Karpas-422 (cell line): ENCODE results near the gene SPIN1. TPM values are rescaled to one million over a fixed set of nuclear protein-coding genes. Genes with fewer than 3 reads are reported as not detected.

Experiments used
- DNase-seq: peaks from one replicate; pipeline ENCODE4 v3.0.0-alpha.2; 2015
- H2AFZ ChIP-seq: fragments of 200-600 bp; sonication (generic); 2 replicates; pipeline ENCODE4 v1.6.1; 2014; ENCODE audit warnings: antibody characterized with exemption, low read length, mixed read lengths
- H3K27ac ChIP-seq: fragments of 200-600 bp; sonication (generic); 2 replicates; pipeline ENCODE4 v1.5.1; 2014; ENCODE audit warnings: mild to moderate bottlenecking, low read length, moderate library complexity
- H3K27me3 ChIP-seq: fragments of 200-600 bp; sonication (generic); 2 replicates; pipeline ENCODE4 v1.6.1; 2014; ENCODE audit warnings: low read length, mixed read lengths
- H3K36me3 ChIP-seq: fragments of 200-600 bp; sonication (generic); 2 replicates; pipeline ENCODE4 v1.6.1; 2014; ENCODE audit warnings: low read length, mixed read lengths; ENCODE audit not compliant: insufficient read depth
- H3K4me1 ChIP-seq: fragments of 200-600 bp; sonication (generic); 2 replicates; pipeline ENCODE4 v1.6.1; 2014; ENCODE audit warnings: mild to moderate bottlenecking, low read length, mixed read lengths
- H3K4me2 ChIP-seq: fragments of 200-600 bp; sonication (generic); 2 replicates; pipeline ENCODE4 v1.6.1; 2014; ENCODE audit warnings: low read length, low read depth, mild to moderate bottlenecking; ENCODE audit not compliant: poor library complexity, severe bottlenecking
- H3K4me3 ChIP-seq: fragments of 200-600 bp; sonication (generic); 2 replicates; pipeline ENCODE4 v1.5.1; 2014; ENCODE audit warnings: mild to moderate bottlenecking, antibody characterized with exemption, low read length, mixed read lengths
- H3K79me2 ChIP-seq: fragments of 200-600 bp; sonication (generic); 2 replicates; pipeline ENCODE4 v1.6.1; 2014; ENCODE audit warnings: mild to moderate bottlenecking, low read length, mixed read lengths
- H3K9ac ChIP-seq: fragments of 200-600 bp; sonication (generic); 2 replicates; pipeline ENCODE4 v1.6.0; 2014; ENCODE audit warnings: low read length
- H3K9me2 ChIP-seq: fragments of 200-600 bp; sonication (generic), shearing (Covaris generic); replicated peaks from 2 replicates; pipeline ENCODE4 v1.6.0; 2014; ENCODE audit warnings: mild to moderate bottlenecking, low read length, moderate library complexity; ENCODE audit not compliant: insufficient read depth
- H3K9me3 ChIP-seq: fragments of 300-700, 200-600 bp; sonication (generic); 2 replicates; pipeline ENCODE4 v1.6.1; 2014; ENCODE audit warnings: low read length, mixed read lengths
- H4K20me1 ChIP-seq: fragments of 200-600 bp; sonication (generic); 2 replicates; pipeline ENCODE4 v1.6.1; 2014; ENCODE audit warnings: mild to moderate bottlenecking, antibody characterized with exemption, low read length, low read depth; ENCODE audit not compliant: insufficient read depth
- total RNA-seq: library from RNA; depleted of rRNA; stranded (reverse); fragments of >200 nt; shearing (Covaris generic); gene quantifications from 2 replicates; pipeline ENCODE4 v1.2.3, GENCODE V29; 2014; ENCODE audit warnings: low replicate concordance

Gene SPIN1
- total RNA-seq, 1 experiment from 2014 or later: 43.3 TPM

GRCh38 chr9:88468226-88468625, 80.0 kb downstream of the SPIN1 start:
- H3K27me3 ChIP-seq: no peaks in the 10 kb centered on the region
- no peaks in the 10 kb centered on the region for H3K9me2 ChIP-seq
- H3K36me3 ChIP-seq: no peaks in the 10 kb centered on the region; the same call in 1 of the 2 replicates
- no peak overlapping the region for H3K9ac ChIP-seq
- H3K4me3 ChIP-seq: no peak overlapping the region
- DNase-seq: no peak
- H2AFZ ChIP-seq: no peak overlapping the region
- H3K4me2 ChIP-seq: no peak overlapping the region
- H3K79me2 ChIP-seq: peaks cover 65% of the 10 kb centered on the region
- peaks cover 5% of the 10 kb centered on the region for H3K4me1 ChIP-seq
- no peaks in the 10 kb centered on the region for H4K20me1 ChIP-seq
- no peak overlapping the region for H3K27ac ChIP-seq
- no peaks in the 10 kb centered on the region for H3K9me3 ChIP-seq

DNA sequence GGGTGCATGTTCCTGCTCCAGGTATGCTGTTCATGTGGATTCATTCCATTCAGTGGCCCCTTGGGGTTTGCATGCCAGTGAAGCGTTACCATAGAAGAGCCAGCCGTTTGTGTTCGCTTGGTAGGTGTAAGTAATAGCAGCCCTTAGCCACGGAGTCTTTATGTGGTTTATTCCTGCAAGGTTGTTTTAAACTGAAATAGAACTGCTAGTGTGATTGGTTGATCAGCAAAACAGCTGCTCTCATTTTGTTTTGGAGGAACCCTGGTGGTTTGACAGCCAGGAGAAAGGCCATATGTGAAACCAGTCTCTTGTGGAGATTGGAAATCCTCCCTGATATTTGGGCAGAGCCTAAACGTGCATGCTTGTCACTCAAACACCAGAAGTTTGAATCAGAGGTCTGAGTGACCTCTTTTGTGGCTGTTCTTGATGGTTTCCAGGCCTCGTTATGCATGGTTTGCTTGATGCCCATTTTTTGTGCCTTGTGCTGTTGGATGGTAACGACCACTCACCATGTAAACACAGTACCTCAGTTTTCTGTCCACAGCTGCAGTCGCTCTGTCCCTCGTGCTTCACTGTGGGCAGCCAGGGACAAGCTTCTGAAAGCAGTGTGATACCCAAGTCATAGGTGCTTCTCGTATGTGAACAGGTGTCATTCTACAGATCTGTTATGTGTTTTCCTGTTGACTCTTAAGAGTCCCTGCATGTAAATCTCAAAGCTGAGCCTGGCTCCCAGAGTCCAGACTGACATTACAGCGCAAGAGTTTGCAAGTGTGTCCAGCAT, 88.4 kb downstream of the SPIN1 start:
- H3K9ac ChIP-seq: no peak overlapping the region
- H3K4me1 ChIP-seq: no peaks in the 10 kb centered on the region
- no peaks in the 10 kb centered on the region for H3K79me2 ChIP-seq
- no peaks in the 10 kb centered on the region for H4K20me1 ChIP-seq
- no peak overlapping the region for H3K4me2 ChIP-seq
- no peaks in the 10 kb centered on the region for H3K27me3 ChIP-seq
- no peak overlapping the region for H3K27ac ChIP-seq
- no peaks in the 10 kb centered on the region for H3K9me2 ChIP-seq
- H3K4me3 ChIP-seq: no peak overlapping the region
- peaks cover 4% of the 10 kb centered on the region; the same call in 1 of the 2 replicates for H3K36me3 ChIP-seq
- H3K9me3 ChIP-seq: no peaks in the 10 kb centered on the region
- no peak for DNase-seq
- H2AFZ ChIP-seq: no peak overlapping the region

DNA sequence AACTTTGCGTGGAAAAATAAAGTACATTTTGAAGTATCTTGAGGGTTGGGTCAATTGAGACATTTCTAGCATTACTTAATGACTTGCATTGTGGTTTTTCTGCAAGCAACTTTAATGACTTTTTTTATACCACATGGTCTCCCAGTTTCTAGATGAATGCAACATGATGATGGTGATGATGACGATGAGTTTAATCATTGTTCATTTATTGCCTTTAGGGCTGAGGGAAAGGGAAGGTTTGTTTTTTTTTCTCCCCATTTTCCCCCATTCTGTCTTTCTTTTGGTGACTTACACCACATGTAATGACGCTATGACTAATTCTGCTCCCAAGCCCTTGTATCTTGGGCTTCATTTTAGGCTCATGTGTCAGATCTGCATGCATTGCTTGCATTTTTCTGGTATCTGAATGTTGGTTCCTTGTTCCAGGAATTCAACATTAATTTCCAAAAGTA, 89.1 kb downstream of the SPIN1 start:
- no peaks in the 10 kb centered on the region for H3K27me3 ChIP-seq
- no peak overlapping the region for H3K9ac ChIP-seq
- no peaks in the 10 kb centered on the region for H4K20me1 ChIP-seq
- no peaks in the 10 kb centered on the region for H3K79me2 ChIP-seq
- DNase-seq: no peak
- no peak overlapping the region for H3K4me2 ChIP-seq
- no peaks in the 10 kb centered on the region for H3K4me1 ChIP-seq
- no peak overlapping the region for H3K27ac ChIP-seq
- no peak overlapping the region for H2AFZ ChIP-seq
- no peak overlapping the region for H3K4me3 ChIP-seq
- H3K9me2 ChIP-seq: no peaks in the 10 kb centered on the region
- no peaks in the 10 kb centered on the region for H3K9me3 ChIP-seq
- H3K36me3 ChIP-seq: peaks cover 4% of the 10 kb centered on the region; the same call in 1 of the 2 replicates

DNA sequence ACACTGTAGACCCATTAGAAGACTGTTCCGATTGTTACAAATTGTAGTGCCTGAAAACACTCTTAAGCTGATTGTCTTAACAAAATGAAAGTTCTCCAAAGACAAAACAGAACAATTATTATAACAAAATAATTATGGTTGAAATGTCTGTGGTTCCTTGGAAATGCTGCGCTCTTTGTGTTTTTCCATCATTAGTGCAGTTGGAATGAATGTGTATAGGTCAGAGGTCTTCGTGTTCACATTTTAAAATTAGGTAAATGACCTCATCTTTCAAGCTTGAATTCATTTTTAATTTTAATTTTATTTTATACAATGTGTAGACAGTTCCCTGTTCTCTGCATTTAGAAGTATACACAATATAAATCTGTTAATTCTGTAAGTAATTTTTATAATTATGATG, 90.0 kb downstream of the SPIN1 start:
- no peak overlapping the region for H3K4me3 ChIP-seq
- H3K4me2 ChIP-seq: no peak overlapping the region
- H3K79me2 ChIP-seq: no peaks in the 10 kb centered on the region
- H3K9ac ChIP-seq: no peak overlapping the region
- DNase-seq: no peak
- H3K36me3 ChIP-seq: peaks cover 4% of the 10 kb centered on the region; the same call in 1 of the 2 replicates
- H3K4me1 ChIP-seq: no peaks in the 10 kb centered on the region
- H3K27me3 ChIP-seq: no peaks in the 10 kb centered on the region
- H3K9me2 ChIP-seq: no peaks in the 10 kb centered on the region
- no peaks in the 10 kb centered on the region for H4K20me1 ChIP-seq
- H3K9me3 ChIP-seq: no peaks in the 10 kb centered on the region
- no peak overlapping the region for H2AFZ ChIP-seq
- no peak overlapping the region for H3K27ac ChIP-seq

GRCh38 chr9:88481933-88482332, 93.7 kb downstream of the SPIN1 start:
- H3K4me2 ChIP-seq: no peak overlapping the region

GRCh38 chr9:88488166-88488565, 99.9 kb downstream of the SPIN1 start:
- no peak for DNase-seq
- Histone ChIP-seq H3K9ac (no peak overlapping the region), H3K4me1 (no peaks in the 10 kb centered on the region), H3K27me3 (no peaks in the 10 kb centered on the region), H3K4me3 (no peak overlapping the region), H3K4me2 (no peak overlapping the region), H3K36me3 (no peaks in the 10 kb centered on the region; the same call in 1 of the 2 replicates), H3K79me2 (no peaks in the 10 kb centered on the region), H3K9me3 (no peaks in the 10 kb centered on the region), H3K9me2 (no peaks in the 10 kb centered on the region), H4K20me1 (no peaks in the 10 kb centered on the region), H2AFZ (no peak overlapping the region), H3K27ac (no peak overlapping the region)

More at GRCh38 chr9:88481933-88482332, 93.7 kb downstream of the SPIN1 start:
- Histone ChIP-seq H3K27me3 (no peaks in the 10 kb centered on the region), H3K9ac (no peak overlapping the region), H3K4me1 (no peaks in the 10 kb centered on the region), H4K20me1 (no peaks in the 10 kb centered on the region), H3K4me3 (no peak overlapping the region), H3K9me3 (no peaks in the 10 kb centered on the region), H2AFZ (no peak overlapping the region), H3K27ac (no peak overlapping the region), H3K9me2 (no peaks in the 10 kb centered on the region), H3K79me2 (no peaks in the 10 kb centered on the region), H3K36me3 (no peaks in the 10 kb centered on the region)
- DNase-seq: no peak

- H3K79me2 ChIP-seq: no peaks in the 10 kb centered on the region
- H3K27ac ChIP-seq: no peak overlapping the region
- no peaks in the 10 kb centered on the region for H3K9me3 ChIP-seq
- H3K27me3 ChIP-seq: no peaks in the 10 kb centered on the region
- no peak overlapping the region for H2AFZ ChIP-seq
- no peaks in the 10 kb centered on the region for H3K4me1 ChIP-seq
- no peak overlapping the region for H3K4me2 ChIP-seq
- H3K9ac ChIP-seq: no peak overlapping the region
- no peaks in the 10 kb centered on the region for H4K20me1 ChIP-seq
- DNase-seq: no peak
- no peaks in the 10 kb centered on the region for H3K36me3 ChIP-seq
- no peak overlapping the region for H3K4me3 ChIP-seq
- H3K9me2 ChIP-seq: no peaks in the 10 kb centered on the region
Observed at GRCh38 chr9:88494983-88495721, 106.9 kb downstream of the SPIN1 start.

DNA sequence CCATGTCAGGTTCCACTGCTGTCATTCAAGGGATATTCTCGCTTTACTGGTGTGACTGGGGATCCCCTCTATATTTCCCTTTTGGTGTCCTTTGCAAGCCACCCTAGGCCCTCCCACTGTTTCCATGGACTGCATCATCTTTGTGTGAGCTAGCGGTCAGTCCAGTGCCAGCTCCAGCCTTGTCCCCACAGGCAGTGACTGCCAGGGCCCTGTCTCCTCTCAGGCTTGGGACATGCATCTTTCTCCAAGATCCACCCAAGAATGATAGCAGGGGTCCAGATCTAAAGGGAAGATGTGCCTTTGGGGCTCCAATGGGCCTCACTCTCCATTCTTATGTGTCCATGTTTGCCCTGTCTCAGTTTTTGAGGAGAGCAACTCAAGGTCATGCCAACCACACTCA, 109.0 kb downstream of the SPIN1 start:
- Histone ChIP-seq H3K4me1 (no peaks in the 10 kb centered on the region), H3K79me2 (no peaks in the 10 kb centered on the region), H3K9me3 (no peaks in the 10 kb centered on the region), H3K9me2 (no peaks in the 10 kb centered on the region), H2AFZ (no peak overlapping the region), H3K27me3 (no peaks in the 10 kb centered on the region), H4K20me1 (no peaks in the 10 kb centered on the region), H3K36me3 (no peaks in the 10 kb centered on the region), H3K4me2 (no peak overlapping the region), H3K4me3 (no peak overlapping the region), H3K27ac (no peak overlapping the region), H3K9ac (no peak overlapping the region)
- DNase-seq: no peak
